Measurements from ENCODE around the gene FAM53B.

FAM53B gene

DNA sequence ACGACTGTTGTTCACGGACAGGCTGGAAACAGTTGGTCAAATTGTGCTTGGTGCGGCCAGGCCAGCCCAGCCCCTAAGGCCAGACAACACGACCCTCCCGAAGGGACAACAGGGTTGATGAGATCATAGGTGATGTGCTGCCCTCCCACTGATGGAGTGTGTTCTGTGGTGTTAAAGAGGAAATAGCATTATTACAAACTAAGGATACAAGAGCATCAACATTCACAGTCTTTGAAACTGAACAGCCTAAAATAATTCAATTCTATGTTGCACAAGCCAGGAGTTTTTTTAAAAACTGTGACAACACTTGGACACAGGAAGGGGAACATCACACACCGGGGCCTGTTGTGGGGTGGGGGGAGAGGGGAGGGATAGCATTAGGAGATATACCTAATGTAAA is 87.6 kb downstream of the FAM53B start:
- Histone ChIP-seq H2BK15ac (ENCODE audit: low read length) (no peak overlapping the region), H3K18ac (ENCODE audit: low read length) (no peak overlapping the region), H3K14ac (ENCODE audit: low read length) (no peak overlapping the region), H3K4me2 (ENCODE audit: insufficient read depth, low read length, poor library complexity, severe bottlenecking) (no peak overlapping the region), H3K4ac (ENCODE audit: low read length) (no peak overlapping the region), H3K27ac (replicated peaks; ENCODE audit: low read length) (no peak overlapping the region), H3K9ac (ENCODE audit: low read depth, low read length, poor library complexity) (no peak overlapping the region), H2BK12ac (ENCODE audit: low read length) (no peak overlapping the region), H3K23ac (ENCODE audit: low read depth, low read length, poor library complexity) (no peak overlapping the region), H3K9me3 (replicated peaks in 1 of 2; ENCODE audit: control insufficient read depth in 2 of 2, insufficient read depth in 1 of 2, low read depth in 1 of 2, low read length in 2 of 2) (no peaks in the 10 kb centered on the region), H2AFZ (ENCODE audit: low read length) (no peak overlapping the region), H2AK5ac (ENCODE audit: low read depth, low read length) (no peak overlapping the region), H4K8ac (ENCODE audit: low read depth, low read length) (no peak overlapping the region), H3K36me3 (replicated peaks in 1 of 2; ENCODE audit: control insufficient read depth in 2 of 2, insufficient read depth in 2 of 2, low read length in 2 of 2) (peaks cover 11 to 34% of the 10 kb centered on the region in 2 donors), H2BK5ac (ENCODE audit: low read length) (no peak overlapping the region), H3K4me3 (ENCODE audit: low read length in 2 of 2) (no peak overlapping the region), H3K4me1 (ENCODE audit: control insufficient read depth in 2 of 2, insufficient read depth in 1 of 2, low read depth in 1 of 2, low read length in 2 of 2) (peaks cover 0 to 9% of the 10 kb centered on the region in 2 donors), H3K27me3 (ENCODE audit: control insufficient read depth in 3 of 3, insufficient read depth in 3 of 3, low read depth in 1 of 3, low read length in 3 of 3) (no peaks in the 10 kb centered on the region), H4K91ac (ENCODE audit: low read depth, low read length, poor library complexity) (no peak overlapping the region), H2BK120ac (ENCODE audit: low read depth, low read length) (no peak overlapping the region), H3K79me1 (ENCODE audit: low read depth, low read length) (peaks cover 4% of the 10 kb centered on the region)
- no peak for DNase-seq (ENCODE audit: low spot score)
- no CpG with 5 or more reads among the region's 6 CpGs for WGBS, 2 donors (ENCODE audit: extremely low coverage in 2 of 2, insufficient read length in 2 of 2, insufficient replicate concordance in 1 of 2)

DNA sequence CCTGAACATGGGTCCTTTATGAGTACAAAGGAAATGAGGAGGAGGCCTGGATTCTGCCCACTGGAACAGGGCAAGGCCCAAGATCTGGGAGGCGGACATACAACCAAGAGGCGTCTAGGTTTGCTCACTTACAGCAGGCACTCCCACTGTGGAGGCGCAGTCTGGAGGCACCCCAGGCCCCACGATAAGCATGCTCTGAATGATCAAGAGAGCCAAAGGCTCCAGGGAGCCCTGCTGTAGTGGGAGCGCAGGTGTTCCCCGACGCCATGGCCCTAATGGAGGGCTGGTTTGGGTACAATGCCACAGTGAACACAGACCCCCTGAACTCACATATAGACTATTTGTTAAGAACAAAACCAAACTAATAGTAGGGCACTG is 88.1 kb downstream of the FAM53B start:
- Histone ChIP-seq H3K36me3 (replicated peaks in 1 of 2; ENCODE audit: control insufficient read depth in 2 of 2, insufficient read depth in 2 of 2, low read length in 2 of 2) (peaks cover 9 to 34% of the 10 kb centered on the region in 2 donors), H4K8ac (ENCODE audit: low read depth, low read length) (no peak overlapping the region), H2BK120ac (ENCODE audit: low read depth, low read length) (no peak overlapping the region), H3K4me1 (ENCODE audit: control insufficient read depth in 2 of 2, insufficient read depth in 1 of 2, low read depth in 1 of 2, low read length in 2 of 2) (peaks cover 2 to 11% of the 10 kb centered on the region in 2 donors), H3K27me3 (ENCODE audit: control insufficient read depth in 3 of 3, insufficient read depth in 3 of 3, low read depth in 1 of 3, low read length in 3 of 3) (no peaks in the 10 kb centered on the region), H2BK5ac (ENCODE audit: low read length) (peak overlapping the region; percentile 63), H3K4me2 (ENCODE audit: insufficient read depth, low read length, poor library complexity, severe bottlenecking) (no peak overlapping the region), H3K18ac (ENCODE audit: low read length) (no peak overlapping the region), H2AK5ac (ENCODE audit: low read depth, low read length) (no peak overlapping the region), H3K79me1 (ENCODE audit: low read depth, low read length) (peaks cover 8% of the 10 kb centered on the region), H2BK12ac (ENCODE audit: low read length) (no peak overlapping the region), H4K91ac (ENCODE audit: low read depth, low read length, poor library complexity) (no peak overlapping the region), H3K4me3 (ENCODE audit: low read length in 2 of 2) (no peak overlapping the region), H3K27ac (replicated peaks; ENCODE audit: low read length) (no peak overlapping the region), H3K9me3 (replicated peaks in 1 of 2; ENCODE audit: control insufficient read depth in 2 of 2, insufficient read depth in 1 of 2, low read depth in 1 of 2, low read length in 2 of 2) (no peaks in the 10 kb centered on the region), H2BK15ac (ENCODE audit: low read length) (no peak overlapping the region), H2AFZ (ENCODE audit: low read length) (no peak overlapping the region), H3K23ac (ENCODE audit: low read depth, low read length, poor library complexity) (peak overlapping the region; percentile 65), H3K9ac (ENCODE audit: low read depth, low read length, poor library complexity) (no peak overlapping the region), H3K14ac (ENCODE audit: low read length) (no peak overlapping the region), H3K4ac (ENCODE audit: low read length) (no peak overlapping the region)
- no peak for DNase-seq (ENCODE audit: low spot score)
- WGBS, 2 donors (ENCODE audit: extremely low coverage in 2 of 2, insufficient read length in 2 of 2, insufficient replicate concordance in 1 of 2), result no CpG with 5 or more reads among the region's 7 CpGs

DNA sequence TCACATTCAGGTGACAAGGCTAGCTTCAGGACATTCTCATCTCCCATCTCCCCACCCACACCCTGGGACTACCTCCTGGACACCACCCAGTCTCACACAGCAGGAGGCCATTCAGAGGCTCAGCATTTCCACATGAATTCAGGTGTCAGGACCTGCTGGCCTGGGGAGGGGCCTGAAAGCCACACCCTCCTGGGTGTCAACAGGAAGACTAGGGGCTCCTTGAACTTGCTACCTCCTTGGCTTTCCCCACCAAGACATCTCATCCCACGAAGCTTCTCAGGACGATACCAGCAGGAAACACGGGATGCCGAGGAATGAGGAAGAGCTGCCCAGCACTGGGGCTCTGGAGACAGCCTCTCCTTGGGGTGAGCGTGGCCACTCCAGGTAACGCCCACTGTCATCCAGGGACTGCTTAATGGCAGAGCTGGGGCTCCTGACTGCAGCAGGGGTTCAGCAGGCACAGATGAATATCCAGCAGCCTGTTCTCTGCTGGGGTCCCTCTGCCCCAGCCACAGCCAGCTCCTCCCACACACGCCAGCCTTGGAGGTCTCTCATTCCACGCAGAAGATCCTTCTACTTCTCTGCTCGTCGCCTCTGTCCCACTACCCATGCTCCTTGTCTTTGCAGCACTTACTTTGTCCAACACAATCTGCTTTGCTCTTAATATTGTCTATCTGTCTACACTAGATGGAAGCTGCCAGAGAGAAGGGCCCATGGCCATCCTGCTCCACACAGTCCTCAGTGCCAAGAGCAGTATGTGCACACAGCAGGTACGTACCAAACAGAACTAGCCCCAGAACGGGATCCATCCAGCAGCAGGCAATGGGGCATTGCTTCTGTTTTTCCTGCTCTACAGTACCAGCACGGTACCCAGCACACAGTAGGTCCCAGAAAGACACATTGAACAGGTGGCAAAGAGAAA is 88.7 kb downstream of the FAM53B start:
- H2AFZ ChIP-seq (ENCODE audit: low read length), result no peak overlapping the region
- H3K18ac ChIP-seq (ENCODE audit: low read length), result peak overlapping the region; percentile 48
- H3K36me3 ChIP-seq (replicated peaks in 1 of 2; ENCODE audit: control insufficient read depth in 2 of 2, insufficient read depth in 2 of 2, low read length in 2 of 2), result peaks cover 8 to 28% of the 10 kb centered on the region in 2 donors
- no peak overlapping the region for H3K4me2 ChIP-seq (ENCODE audit: insufficient read depth, low read length, poor library complexity, severe bottlenecking)
- H4K8ac ChIP-seq (ENCODE audit: low read depth, low read length), result no peak overlapping the region
- H3K27ac ChIP-seq (replicated peaks; ENCODE audit: low read length), result no peak overlapping the region
- no peak overlapping the region for H4K91ac ChIP-seq (ENCODE audit: low read depth, low read length, poor library complexity)
- H3K4me3 ChIP-seq (ENCODE audit: low read length in 2 of 2), result no peak overlapping the region
- peak overlapping the region; percentile 7 for H3K9ac ChIP-seq (ENCODE audit: low read depth, low read length, poor library complexity)
- no peak overlapping the region for H3K4ac ChIP-seq (ENCODE audit: low read length)
- peak overlapping the region; percentile 63 for H2BK5ac ChIP-seq (ENCODE audit: low read length)
- H2BK120ac ChIP-seq (ENCODE audit: low read depth, low read length), result peak overlapping the region; percentile 43
- no CpG with 5 or more reads among the region's 13 CpGs for WGBS, 2 donors (ENCODE audit: extremely low coverage in 2 of 2, insufficient read length in 2 of 2, insufficient replicate concordance in 1 of 2)
- H2BK12ac ChIP-seq (ENCODE audit: low read length), result no peak overlapping the region
- no peak for DNase-seq (ENCODE audit: low spot score)
- no peak overlapping the region for H2AK5ac ChIP-seq (ENCODE audit: low read depth, low read length)
- peaks cover 8% of the 10 kb centered on the region for H3K79me1 ChIP-seq (ENCODE audit: low read depth, low read length)
- H2BK15ac ChIP-seq (ENCODE audit: low read length), result no peak overlapping the region
- no peak overlapping the region for H3K14ac ChIP-seq (ENCODE audit: low read length)
- no peaks in the 10 kb centered on the region for H3K27me3 ChIP-seq (ENCODE audit: control insufficient read depth in 3 of 3, insufficient read depth in 3 of 3, low read depth in 1 of 3, low read length in 3 of 3)
- H3K4me1 ChIP-seq (ENCODE audit: control insufficient read depth in 2 of 2, insufficient read depth in 1 of 2, low read depth in 1 of 2, low read length in 2 of 2), result peaks cover 8 to 16% of the 10 kb centered on the region in 2 donors
- no peaks in the 10 kb centered on the region for H3K9me3 ChIP-seq (replicated peaks in 1 of 2; ENCODE audit: control insufficient read depth in 2 of 2, insufficient read depth in 1 of 2, low read depth in 1 of 2, low read length in 2 of 2)
- peak overlapping the region; percentile 65 for H3K23ac ChIP-seq (ENCODE audit: low read depth, low read length, poor library complexity)

DNA sequence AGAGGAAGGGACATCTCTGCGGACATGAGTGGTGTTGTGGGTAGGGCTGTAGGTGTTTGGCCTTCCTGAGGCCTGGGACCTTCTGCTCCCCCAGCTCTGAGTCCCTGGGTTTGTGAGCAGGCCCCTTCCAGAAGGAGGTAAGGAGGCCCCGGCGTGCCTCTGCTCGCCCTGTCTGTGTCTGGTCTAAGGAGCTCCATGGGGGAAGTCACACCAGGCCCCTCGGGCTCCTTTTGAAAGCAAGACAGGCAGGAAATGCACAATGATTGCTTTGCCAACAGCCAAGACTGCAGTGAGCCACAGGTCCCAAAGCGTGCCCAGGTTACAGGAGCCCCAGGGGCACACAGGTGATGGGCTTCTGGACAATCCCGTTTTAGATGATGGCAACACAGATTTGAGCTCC is 89.5 kb downstream of the FAM53B start:
- Histone ChIP-seq H3K4me3 (ENCODE audit: low read length in 2 of 2) (no peak overlapping the region), H2AK5ac (ENCODE audit: low read depth, low read length) (peak overlapping the region; percentile 61), H2AFZ (ENCODE audit: low read length) (no peak overlapping the region), H2BK5ac (ENCODE audit: low read length) (peak overlapping the region; percentile 63), H3K23ac (ENCODE audit: low read depth, low read length, poor library complexity) (no peak overlapping the region), H3K4ac (ENCODE audit: low read length) (no peak overlapping the region), H2BK15ac (ENCODE audit: low read length) (no peak overlapping the region), H2BK120ac (ENCODE audit: low read depth, low read length) (peak overlapping the region; percentile 43), H3K79me1 (ENCODE audit: low read depth, low read length) (peaks cover 8% of the 10 kb centered on the region), H3K14ac (ENCODE audit: low read length) (no peak overlapping the region), H3K18ac (ENCODE audit: low read length) (peak overlapping the region; percentile 84), H4K8ac (ENCODE audit: low read depth, low read length) (no peak overlapping the region), H3K9ac (ENCODE audit: low read depth, low read length, poor library complexity) (peak overlapping the region; percentile 6), H4K91ac (ENCODE audit: low read depth, low read length, poor library complexity) (no peak overlapping the region), H3K9me3 (replicated peaks in 1 of 2; ENCODE audit: control insufficient read depth in 2 of 2, insufficient read depth in 1 of 2, low read depth in 1 of 2, low read length in 2 of 2) (no peaks in the 10 kb centered on the region), H3K36me3 (replicated peaks in 1 of 2; ENCODE audit: control insufficient read depth in 2 of 2, insufficient read depth in 2 of 2, low read length in 2 of 2) (peaks cover 8 to 29% of the 10 kb centered on the region in 2 donors), H3K4me2 (ENCODE audit: insufficient read depth, low read length, poor library complexity, severe bottlenecking) (no peak overlapping the region), H2BK12ac (ENCODE audit: low read length) (no peak overlapping the region), H3K27ac (replicated peaks; ENCODE audit: low read length) (no peak overlapping the region), H3K4me1 (ENCODE audit: control insufficient read depth in 2 of 2, insufficient read depth in 1 of 2, low read depth in 1 of 2, low read length in 2 of 2) (peaks cover 8 to 19% of the 10 kb centered on the region in 2 donors), H3K27me3 (ENCODE audit: control insufficient read depth in 3 of 3, insufficient read depth in 3 of 3, low read depth in 1 of 3, low read length in 3 of 3) (no peaks in the 10 kb centered on the region)
- DNase-seq (ENCODE audit: low spot score), result no peak
- no CpG with 5 or more reads among the region's 7 CpGs for WGBS, 2 donors (ENCODE audit: extremely low coverage in 2 of 2, insufficient read length in 2 of 2, insufficient replicate concordance in 1 of 2)

Data from neuronal stem cell (in vitro differentiated cells).